GM12878 (cell line): ENCODE results near the gene SUCNR1. TPM values are rescaled to one million over a fixed set of nuclear protein-coding genes. Genes with fewer than 3 reads are reported as not detected.

Source experiments
- BRCA1 ChIP-seq: IDR thresholded peaks from 2 replicates; pipeline ENCODE4 v1.6.1; 2011; ENCODE audit warnings: low read depth, low read length, improper control_type of control experiment
- CBX5 ChIP-seq: sonication (generic); IDR thresholded peaks from 2 replicates; pipeline ENCODE4 v1.6.1; 2016; ENCODE audit warnings: low read depth, moderate library complexity, mild to moderate bottlenecking, inconsistent platforms
- CREB1 ChIP-seq: IDR thresholded peaks from 2 replicates; pipeline ENCODE4 v1.6.1; 2012; ENCODE audit warnings: low read depth, mild to moderate bottlenecking, inconsistent platforms
- CREM ChIP-seq: IDR thresholded peaks from 2 replicates; pipeline ENCODE4 v1.6.1; 2014; ENCODE audit warnings: antibody characterized with exemption, low read depth
- ESRRA ChIP-seq: IDR thresholded peaks from 2 replicates; pipeline ENCODE4 v1.6.1; 2012; ENCODE audit warnings: mild to moderate bottlenecking, low read length, improper control_type of control experiment
- FOS ChIP-seq: IDR thresholded peaks from 3 replicates; pipeline ENCODE4 v1.6.1; 2011; ENCODE audit warnings: borderline replicate concordance; ENCODE audit not compliant: insufficient read length; ENCODE audit errors: extremely low read depth
- IRF4 ChIP-seq: IDR thresholded peaks from 2 replicates; pipeline ENCODE4 v1.6.1; 2011; ENCODE audit warnings: low read depth, low read length
- MTA3 ChIP-seq: IDR thresholded peaks from 2 replicates; pipeline ENCODE4 v1.6.1; 2012; ENCODE audit warnings: low read length, inconsistent platforms, borderline replicate concordance
- MXI1 ChIP-seq: fragments of 150-350 bp; IDR thresholded peaks from 2 replicates; pipeline ENCODE4 v1.6.1; 2011; ENCODE audit warnings: low read depth, mild to moderate bottlenecking, inconsistent platforms, low read length, improper control_type of control experiment
- NFYB ChIP-seq: IDR thresholded peaks from 2 replicates; pipeline ENCODE4 v1.6.1; 2011; ENCODE audit warnings: low read depth, mild to moderate bottlenecking, low read length, improper control_type of control experiment, moderate library complexity; ENCODE audit not compliant: insufficient read depth
- RB1 ChIP-seq: fragments of 450-650 bp; formaldehyde crosslinking; IDR thresholded peaks from 2 replicates; pipeline ENCODE4 v1.6.1; 2017; ENCODE audit warnings: mild to moderate bottlenecking, borderline replicate concordance
- RELA ChIP-seq: fragments of 450-650 bp; IDR thresholded peaks from 2 replicates; pipeline ENCODE4 v1.8.0; 2014; ENCODE audit warnings: borderline replicate concordance; ENCODE audit not compliant: partially characterized antibody
- SMC3 ChIP-seq: IDR thresholded peaks from 2 replicates; pipeline ENCODE4 v1.6.1; 2011; ENCODE audit warnings: low read length, improper control_type of control experiment, borderline replicate concordance
- SP1 ChIP-seq: IDR thresholded peaks from one replicate; pipeline ENCODE4 v1.6.1; 2011; ENCODE audit warnings: low read depth, low read length
- SPI1 ChIP-seq: IDR thresholded peaks from 2 replicates; pipeline ENCODE4 v1.6.1; 2011; ENCODE audit warnings: low read depth, mild to moderate bottlenecking, low read length, moderate library complexity, borderline replicate concordance; ENCODE audit not compliant: insufficient read depth
- STAT3 ChIP-seq: IDR thresholded peaks from 2 replicates; pipeline ENCODE4 v1.6.1; 2011; ENCODE audit warnings: low read depth, low read length, improper control_type of control experiment
- SUPT20H ChIP-seq: IDR thresholded peaks from 2 replicates; pipeline ENCODE4 v1.6.1; 2011; ENCODE audit warnings: low read depth, mild to moderate bottlenecking, low read length, moderate library complexity, borderline replicate concordance; ENCODE audit not compliant: control insufficient read depth
- YBX1 ChIP-seq: fragments of 450-650 bp; IDR thresholded peaks from 2 replicates; pipeline ENCODE4 v1.6.1; 2016; ENCODE audit warnings: antibody characterized with exemption
- ZNF207 ChIP-seq: fragments of 450-650 bp; IDR thresholded peaks from 2 replicates; pipeline ENCODE4 v1.6.1; 2014; ENCODE audit warnings: antibody characterized with exemption, mild to moderate bottlenecking, borderline replicate concordance
- polyA plus RNA-seq, 11 experiments: library from polyadenylated mRNA; depleted of rRNA in 4 of 11; unstranded in 6 of 11; stranded (reverse) in 5 of 11; fragments of >200 nt; fragmentation: Nextera tagmentation in 4 of 11; fragmentation: Illumina TruSeq in 1 of 11; extraction: Ambion mirVana in 4 of 11; extraction: Trizol in 1 of 11; gene quantifications; 1 replicate in 1 of 11; 2 replicates in 10 of 11; pipeline versions ENCODE4 v1.2.1 to v1.2.3, GENCODE V29; 2011 to 2016; ENCODE audit warnings: inconsistent platforms in 2 of 11, missing spikeins in 2 of 11, low read depth in 1 of 11
- total RNA-seq, 4 experiments: library from RNA; depleted of rRNA in 3 of 4; stranded (reverse); fragments of >200 nt in 3 of 4; fragmentation: Illumina TruSeq in 1 of 4; extraction: Trizol in 1 of 4; gene quantifications; 2 replicates each; pipeline versions ENCODE4 v1.2.1 to v1.2.3, GENCODE V29; 2013 to 2021
- TF ChIP-seq, protein P1 (sequence below): IDR thresholded peaks from 2 replicates; pipeline ENCODE4 v1.6.1; 2011; ENCODE audit warnings: borderline replicate concordance, low read depth, mild to moderate bottlenecking, moderate library complexity, low read length; ENCODE audit not compliant: insufficient read depth, poor library complexity, severe bottlenecking
- TF ChIP-seq, protein P2 (sequence below): fragments of 450-650 bp; IDR thresholded peaks from 2 replicates; pipeline ENCODE4 v1.6.1; 2016; ENCODE audit warnings: mild to moderate bottlenecking
- TF ChIP-seq, protein P3 (sequence below): IDR thresholded peaks from 2 replicates; pipeline ENCODE4 v1.6.1; 2012; ENCODE audit warnings: improper control_type of control experiment, low read depth, low read length; ENCODE audit not compliant: insufficient replicate concordance
- TF ChIP-seq, protein P4 (sequence below): IDR thresholded peaks from 2 replicates; pipeline ENCODE4 v1.6.1; 2012; ENCODE audit warnings: low read depth, low read length, improper control_type of control experiment

The SUCNR1 gene
- total and polyA plus RNA-seq, 10 of the 15 experiments (the other 5 are each of a cell fraction or from before 2014, with no cell fraction given) = 0.03 to 0.12 (median 0.07) TPM; not detected in 4

DNA sequence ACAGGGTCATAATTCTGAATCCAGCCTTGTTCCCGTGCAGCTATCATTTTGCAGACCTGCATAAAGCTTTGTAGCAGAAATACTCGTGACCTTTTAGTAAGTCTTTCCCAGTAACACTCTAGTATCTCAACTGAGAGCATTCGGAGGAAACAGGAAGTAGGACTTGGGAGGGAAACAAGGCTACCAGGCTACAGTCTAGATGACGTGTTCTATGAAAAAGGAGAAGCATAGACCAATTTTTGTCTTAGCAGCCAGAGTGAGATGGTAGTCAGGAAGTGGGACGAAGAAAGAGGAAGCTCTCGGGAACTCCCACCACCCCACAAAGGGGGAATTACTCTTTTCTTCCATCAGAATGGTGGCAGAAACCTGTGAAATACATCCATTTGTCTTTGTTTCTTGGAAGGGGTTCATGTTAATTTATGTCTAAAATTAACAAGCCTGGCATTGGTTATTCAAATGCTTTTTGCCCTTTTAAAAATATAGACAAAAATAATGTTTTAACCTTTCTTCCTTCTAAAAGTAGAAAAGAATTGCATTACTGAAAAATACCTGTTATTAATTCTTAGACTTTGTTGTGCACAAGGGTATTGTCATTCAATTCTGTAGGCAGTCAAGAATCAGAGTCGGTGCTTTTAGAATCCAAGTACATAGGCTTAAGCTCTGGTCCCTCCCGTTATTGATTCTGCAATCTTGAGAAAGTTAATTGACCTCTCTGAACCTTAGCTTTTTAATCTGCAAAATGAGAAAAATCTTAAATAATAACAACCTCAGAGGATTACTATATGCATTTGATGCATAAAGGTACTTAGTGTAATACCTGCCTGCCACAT, 1.6 kb upstream of the SUCNR1 start (continued):
- TF ChIP-seq ZNF207 = no peak
- TF ChIP-seq MXI1 = no peak
- TF ChIP-seq NFYB = no peak
- TF ChIP-seq CREM = no peak; the same call in 1 of the 2 replicates
- no peak for TF ChIP-seq YBX1
- TF ChIP-seq, protein P1, sequence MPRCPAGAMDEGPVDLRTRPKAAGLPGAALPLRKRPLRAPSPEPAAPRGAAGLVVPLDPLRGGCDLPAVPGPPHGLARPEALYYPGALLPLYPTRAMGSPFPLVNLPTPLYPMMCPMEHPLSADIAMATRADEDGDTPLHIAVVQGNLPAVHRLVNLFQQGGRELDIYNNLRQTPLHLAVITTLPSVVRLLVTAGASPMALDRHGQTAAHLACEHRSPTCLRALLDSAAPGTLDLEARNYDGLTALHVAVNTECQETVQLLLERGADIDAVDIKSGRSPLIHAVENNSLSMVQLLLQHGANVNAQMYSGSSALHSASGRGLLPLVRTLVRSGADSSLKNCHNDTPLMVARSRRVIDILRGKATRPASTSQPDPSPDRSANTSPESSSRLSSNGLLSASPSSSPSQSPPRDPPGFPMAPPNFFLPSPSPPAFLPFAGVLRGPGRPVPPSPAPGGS = no peak
- no peak for TF ChIP-seq SUPT20H
- no peak for TF ChIP-seq IRF4
- no peak for TF ChIP-seq FOS
- TF ChIP-seq SPI1 = peak; percentile 86
- TF ChIP-seq, protein P2, sequence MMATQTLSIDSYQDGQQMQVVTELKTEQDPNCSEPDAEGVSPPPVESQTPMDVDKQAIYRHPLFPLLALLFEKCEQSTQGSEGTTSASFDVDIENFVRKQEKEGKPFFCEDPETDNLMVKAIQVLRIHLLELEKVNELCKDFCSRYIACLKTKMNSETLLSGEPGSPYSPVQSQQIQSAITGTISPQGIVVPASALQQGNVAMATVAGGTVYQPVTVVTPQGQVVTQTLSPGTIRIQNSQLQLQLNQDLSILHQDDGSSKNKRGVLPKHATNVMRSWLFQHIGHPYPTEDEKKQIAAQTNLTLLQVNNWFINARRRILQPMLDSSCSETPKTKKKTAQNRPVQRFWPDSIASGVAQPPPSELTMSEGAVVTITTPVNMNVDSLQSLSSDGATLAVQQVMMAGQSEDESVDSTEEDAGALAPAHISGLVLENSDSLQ = no peak
- no peak for TF ChIP-seq SMC3
- TF ChIP-seq, protein P3, sequence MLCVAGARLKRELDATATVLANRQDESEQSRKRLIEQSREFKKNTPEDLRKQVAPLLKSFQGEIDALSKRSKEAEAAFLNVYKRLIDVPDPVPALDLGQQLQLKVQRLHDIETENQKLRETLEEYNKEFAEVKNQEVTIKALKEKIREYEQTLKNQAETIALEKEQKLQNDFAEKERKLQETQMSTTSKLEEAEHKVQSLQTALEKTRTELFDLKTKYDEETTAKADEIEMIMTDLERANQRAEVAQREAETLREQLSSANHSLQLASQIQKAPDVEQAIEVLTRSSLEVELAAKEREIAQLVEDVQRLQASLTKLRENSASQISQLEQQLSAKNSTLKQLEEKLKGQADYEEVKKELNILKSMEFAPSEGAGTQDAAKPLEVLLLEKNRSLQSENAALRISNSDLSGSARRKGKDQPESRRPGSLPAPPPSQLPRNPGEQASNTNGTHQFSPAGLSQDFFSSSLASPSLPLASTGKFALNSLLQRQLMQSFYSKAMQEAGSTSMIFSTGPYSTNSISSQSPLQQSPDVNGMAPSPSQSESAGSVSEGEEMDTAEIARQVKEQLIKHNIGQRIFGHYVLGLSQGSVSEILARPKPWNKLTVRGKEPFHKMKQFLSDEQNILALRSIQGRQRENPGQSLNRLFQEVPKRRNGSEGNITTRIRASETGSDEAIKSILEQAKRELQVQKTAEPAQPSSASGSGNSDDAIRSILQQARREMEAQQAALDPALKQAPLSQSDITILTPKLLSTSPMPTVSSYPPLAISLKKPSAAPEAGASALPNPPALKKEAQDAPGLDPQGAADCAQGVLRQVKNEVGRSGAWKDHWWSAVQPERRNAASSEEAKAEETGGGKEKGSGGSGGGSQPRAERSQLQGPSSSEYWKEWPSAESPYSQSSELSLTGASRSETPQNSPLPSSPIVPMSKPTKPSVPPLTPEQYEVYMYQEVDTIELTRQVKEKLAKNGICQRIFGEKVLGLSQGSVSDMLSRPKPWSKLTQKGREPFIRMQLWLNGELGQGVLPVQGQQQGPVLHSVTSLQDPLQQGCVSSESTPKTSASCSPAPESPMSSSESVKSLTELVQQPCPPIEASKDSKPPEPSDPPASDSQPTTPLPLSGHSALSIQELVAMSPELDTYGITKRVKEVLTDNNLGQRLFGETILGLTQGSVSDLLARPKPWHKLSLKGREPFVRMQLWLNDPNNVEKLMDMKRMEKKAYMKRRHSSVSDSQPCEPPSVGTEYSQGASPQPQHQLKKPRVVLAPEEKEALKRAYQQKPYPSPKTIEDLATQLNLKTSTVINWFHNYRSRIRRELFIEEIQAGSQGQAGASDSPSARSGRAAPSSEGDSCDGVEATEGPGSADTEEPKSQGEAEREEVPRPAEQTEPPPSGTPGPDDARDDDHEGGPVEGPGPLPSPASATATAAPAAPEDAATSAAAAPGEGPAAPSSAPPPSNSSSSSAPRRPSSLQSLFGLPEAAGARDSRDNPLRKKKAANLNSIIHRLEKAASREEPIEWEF = no peak
- no peak for TF ChIP-seq ESRRA
- TF ChIP-seq, protein P4, sequence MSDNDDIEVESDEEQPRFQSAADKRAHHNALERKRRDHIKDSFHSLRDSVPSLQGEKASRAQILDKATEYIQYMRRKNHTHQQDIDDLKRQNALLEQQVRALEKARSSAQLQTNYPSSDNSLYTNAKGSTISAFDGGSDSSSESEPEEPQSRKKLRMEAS = no peak
- TF ChIP-seq CREB1 = peak; percentile 35; the same call in 1 of the 2 replicates
- no peak for TF ChIP-seq SP1
- no peak for TF ChIP-seq RB1
- TF ChIP-seq MTA3 = no peak
- TF ChIP-seq CBX5 = no peak
- TF ChIP-seq BRCA1 = no peak
- no peak for TF ChIP-seq RELA
- TF ChIP-seq STAT3 = no peak
